Measurements from ENCODE around the gene NME3.

DNA sequence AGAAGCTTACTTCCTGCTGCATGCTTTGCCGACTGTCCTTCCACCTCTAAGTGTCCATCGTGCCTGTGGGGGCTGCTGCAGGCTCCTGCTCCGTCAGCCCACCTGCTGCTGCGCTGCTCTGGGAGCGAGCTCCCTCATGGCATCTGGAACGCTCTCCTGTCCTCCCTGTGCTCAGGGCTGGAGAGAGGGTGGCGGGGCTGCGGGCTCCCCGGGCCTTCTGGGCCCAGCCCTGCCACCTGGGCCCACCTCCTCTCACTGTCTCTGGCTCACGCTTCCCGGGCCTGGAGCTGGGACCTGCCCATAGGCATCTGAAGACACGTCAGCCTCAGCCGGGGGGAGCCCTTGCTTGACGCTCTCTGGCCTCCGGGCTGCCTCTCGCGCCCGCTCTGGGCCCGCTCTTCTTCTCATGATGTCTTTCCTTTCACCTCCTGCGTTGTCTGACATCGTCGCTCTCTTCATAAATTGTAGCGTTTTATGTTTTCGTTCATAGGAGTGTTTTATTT, 27.0 kb downstream of the NME3 start:
- TF ChIP-seq CTCF (conservative IDR thresholded peaks at IDR 0.05; ENCODE audit: low read depth, low read length) (no peak), EZH2 (IDR thresholded peaks at IDR 0.05; ENCODE audit: low read length, unreplicated experiment) (no peak)
